ENCODE results near the gene SNX21.

The SNX21 gene

DNA sequence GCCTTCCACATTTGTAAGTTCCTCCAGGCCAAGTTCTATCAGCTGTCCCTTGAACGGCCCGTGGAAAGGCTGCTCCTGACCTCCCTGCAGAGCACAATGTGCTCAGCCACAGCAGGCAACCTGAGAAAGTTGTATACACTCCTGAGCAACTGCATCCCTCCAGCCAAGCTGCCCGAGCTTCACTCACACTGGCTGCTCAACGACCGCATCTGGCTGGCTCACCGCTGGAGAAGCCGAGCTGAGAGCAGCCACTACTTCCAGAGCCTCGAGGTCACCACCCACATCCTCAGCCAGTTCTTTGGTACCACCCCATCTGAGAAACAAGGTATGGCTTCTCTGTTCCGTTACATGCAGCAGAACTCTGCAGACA is 49.5 kb downstream of the SNX21 start:
- DNase-seq = no peak

DNA sequence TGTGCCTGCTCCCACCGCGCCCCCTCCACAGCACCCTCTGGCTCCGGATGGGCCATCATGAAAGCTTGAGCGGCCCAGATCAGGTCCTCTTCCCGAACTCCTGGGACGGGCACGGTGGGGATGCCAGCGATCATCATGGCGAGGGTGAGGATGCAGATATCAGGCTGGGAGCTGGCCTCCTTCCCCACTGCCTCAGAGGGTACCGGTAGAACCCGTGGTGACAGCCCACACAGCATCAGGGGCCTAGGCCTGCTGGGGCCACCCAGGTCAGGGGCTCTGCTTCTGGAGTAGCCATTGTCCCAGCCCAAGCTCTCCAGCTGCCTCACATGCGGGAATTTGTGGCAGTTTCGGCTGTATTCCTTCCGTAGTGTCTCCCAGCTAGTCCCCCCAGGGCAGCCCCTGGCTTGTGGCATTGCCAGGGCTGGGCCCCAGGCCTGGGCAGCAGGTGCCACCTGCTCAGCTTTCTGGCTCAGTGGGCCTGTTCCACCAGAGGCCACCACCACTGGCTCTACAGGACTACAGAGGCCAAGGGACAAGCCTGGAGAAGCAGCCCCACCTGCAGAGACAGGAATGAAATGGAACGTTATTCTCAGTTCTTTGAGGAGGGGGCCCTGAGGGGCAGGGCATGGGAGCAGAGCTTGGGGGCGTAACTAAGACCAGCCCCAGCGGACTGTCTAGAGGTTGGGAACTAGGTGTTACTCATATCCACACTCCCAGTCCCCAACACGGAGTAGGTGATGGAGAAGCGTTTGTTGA is 53.2 kb downstream of the SNX21 start:
- no peak for DNase-seq

DNA sequence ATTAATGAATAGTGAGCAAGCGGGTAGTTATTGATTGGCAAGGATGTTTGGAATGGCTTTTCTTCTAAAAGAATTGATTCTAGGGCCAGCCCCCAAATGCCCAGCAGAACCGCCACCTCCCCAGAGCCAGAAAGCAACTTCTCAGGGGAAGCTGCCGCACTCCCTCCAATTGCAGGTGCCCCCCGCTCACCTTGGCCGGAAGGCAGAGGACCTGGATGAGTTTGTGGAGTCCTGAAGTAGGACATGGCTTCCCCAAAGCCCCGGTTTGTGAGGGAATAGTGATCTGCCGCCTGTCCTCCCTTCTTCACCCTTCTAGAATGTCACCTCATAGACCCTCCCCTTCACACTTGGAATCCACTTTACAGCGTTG is 53.7 kb downstream of the SNX21 start, which contains the start of gene SPATA25:
SPATA25 (minus strand) TSS at position 277 of the 370 bp plus-strand sequence; CDS start at position 245, 32 bp downstream.
- no peak for DNase-seq

DNA sequence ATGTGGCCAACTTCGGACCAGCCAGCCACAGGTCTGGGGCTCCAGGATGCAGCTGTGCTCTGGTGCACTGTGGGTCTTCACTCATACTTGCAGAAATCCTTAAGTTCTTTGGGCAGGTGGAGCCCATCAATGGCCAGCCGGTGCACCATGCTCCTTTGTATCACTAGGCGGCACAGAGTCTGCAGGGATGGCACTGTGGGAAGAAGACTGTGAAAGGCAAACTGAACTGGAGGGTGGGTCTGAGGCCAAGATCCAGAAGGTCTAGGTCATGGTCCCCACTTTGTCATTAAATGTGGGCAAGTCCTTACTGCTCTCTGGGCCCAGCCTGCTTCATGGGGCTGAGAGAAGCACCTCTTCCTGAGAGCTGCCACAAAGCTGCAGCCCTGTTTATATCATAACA is 55.1 kb downstream of the SNX21 start:
- no peak for DNase-seq

DNA sequence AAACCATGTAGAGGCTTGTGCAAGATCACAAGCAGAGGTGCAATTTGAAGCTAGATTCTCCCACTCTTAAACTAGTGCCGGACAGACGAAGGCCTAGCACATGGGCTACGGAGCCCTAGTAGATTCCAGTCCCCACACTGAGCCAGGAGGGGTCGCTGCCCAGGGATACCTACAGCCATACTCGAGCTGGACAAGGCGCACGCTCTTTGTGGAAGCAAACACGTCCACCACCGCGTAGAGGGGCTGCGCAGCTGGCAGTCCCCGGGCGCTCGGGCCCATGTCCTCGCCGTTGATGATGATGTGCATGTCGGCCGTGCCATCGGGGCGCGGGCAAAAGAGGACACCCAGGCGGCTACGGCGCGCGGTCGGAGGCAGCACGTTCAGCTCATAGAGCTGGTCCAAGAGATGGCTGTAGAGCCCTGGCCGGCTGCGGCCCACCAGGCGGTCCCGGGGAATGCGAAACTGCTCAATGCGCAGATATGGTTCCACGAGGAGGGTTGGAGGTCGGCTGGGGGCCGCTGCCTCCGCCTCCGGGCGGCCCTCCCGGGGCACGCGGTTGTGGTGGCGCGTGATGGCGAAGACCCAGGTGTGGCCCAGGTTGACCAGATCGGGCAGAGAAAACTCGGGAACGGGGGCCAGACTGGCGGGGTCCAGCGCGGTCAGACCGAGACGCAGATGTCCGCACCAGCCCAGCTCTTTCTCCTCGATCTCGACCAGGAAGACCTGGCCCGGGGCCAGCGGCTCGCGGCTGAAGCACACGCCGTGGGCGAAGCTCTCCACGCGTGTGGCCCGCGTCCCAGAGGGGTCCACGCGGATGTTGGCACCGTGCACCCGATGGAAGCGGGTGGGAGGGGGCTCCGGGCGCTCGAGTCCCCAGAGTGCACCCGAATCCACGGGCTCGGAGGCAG is 56.7 kb downstream of the SNX21 start:
- DNase-seq = peak; percentile 45 to 66

DNA sequence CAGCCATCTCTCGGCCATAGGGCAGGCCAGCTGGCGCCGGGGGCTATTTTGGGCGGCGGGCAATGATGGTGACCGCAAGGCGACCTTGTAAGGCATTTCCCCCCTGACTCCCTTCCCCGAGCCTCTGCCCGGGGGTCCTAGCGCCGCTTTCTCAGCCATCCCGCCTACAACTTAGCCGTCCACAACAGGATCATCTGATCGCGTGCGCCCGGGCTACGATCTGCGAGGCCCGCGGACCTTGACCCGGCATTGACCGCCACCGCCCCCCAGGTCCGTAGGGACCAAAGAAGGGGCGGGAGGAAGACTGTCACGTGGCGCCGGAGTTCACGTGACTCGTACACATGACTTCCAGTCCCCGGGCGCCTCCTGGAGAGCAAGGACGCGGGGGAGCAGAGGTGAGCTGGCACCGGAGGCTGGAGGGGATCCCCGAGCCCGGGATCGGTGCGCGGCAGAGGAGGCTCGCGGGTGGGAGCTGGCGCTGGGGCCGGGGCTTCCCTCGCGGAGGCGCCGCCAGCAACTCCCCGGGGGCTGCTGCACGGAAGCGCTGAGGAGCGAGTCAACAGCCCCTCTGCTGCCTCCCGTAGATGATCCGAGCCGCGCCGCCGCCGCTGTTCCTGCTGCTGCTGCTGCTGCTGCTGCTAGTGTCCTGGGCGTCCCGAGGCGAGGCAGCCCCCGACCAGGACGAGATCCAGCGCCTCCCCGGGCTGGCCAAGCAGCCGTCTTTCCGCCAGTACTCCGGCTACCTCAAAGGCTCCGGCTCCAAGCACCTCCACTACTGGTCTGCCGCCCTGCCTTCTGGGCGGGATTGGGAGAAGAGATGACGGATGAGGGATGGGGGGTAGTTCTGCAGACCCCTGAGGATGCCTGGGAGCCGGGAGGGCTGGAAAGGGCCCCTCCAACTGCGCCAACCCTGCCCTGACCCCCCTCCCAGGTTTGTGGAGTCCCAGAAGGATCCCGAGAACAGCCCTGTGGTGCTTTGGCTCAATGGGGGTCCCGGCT is 57.7 kb downstream of the SNX21 start, which contains the start of the genes CTSA and NEURL2:
CTSA (plus strand) TSS at position 351 of the 999 bp plus-strand sequence; CDS start at position 585, 234 bp downstream.
NEURL2 (minus strand) TSS at position 224 of the 999 bp plus-strand sequence; CDS start at position 7, 217 bp downstream.
- peak; percentile 82 to 83 for DNase-seq

DNA sequence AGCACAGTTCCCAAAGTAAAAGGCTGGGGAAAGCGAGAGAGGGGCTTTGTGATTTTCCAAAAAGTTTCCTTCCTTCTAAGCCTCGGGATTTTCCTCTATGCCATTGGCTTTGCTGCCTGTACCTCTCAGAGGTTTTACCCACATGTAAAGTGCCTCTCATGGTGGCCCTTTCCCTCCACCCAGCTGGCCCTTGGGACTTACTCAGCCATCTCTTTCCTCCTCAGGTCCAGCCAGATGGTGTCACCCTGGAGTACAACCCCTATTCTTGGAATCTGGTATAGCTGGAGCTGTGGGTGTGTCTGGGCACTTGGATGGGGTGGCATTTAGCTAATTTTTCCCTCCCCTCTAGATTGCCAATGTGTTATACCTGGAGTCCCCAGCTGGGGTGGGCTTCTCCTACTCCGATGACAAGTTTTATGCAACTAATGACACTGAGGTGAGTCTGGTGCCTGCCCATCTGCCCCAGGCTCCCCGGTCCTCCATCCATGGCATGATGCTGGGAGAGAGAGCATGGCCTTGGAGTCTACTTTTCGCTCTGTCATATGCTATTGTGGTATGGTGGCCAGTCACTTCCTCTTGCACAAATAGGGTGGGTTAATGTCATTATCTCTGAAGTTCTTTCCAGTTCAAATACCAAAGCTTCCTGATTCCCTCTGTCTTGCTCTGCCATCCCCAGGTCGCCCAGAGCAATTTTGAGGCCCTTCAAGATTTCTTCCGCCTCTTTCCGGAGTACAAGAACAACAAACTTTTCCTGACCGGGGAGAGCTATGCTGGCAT is 58.6 kb downstream of the SNX21 start:
- no peak for DNase-seq

All from CD4-positive, alpha-beta T cell treated with Interleukin-1 beta for 1 hour (primary cell).